HepG2 (cell line): ENCODE results near the gene TMEM186. TPM values are rescaled to one million over a fixed set of nuclear protein-coding genes. Genes with fewer than 3 reads are reported as not detected.

Experiments
- ATAC-seq: fragments of 200-7000 bp; cut with Tn5 transposase; 3 replicates; pipeline ENCODE4 v1.9.1; 2020; ENCODE audit warnings: mild to moderate bottlenecking, moderate library complexity
- BruUV-seq: library from RNA; stranded (reverse); fragments of 400-500 nt; replicated peaks from 2 replicates; lab custom pipeline; 2021; lab: Mats Ljungman, UMichigan
- CTCF ChIA-PET: fragments of 300-600 bp; formaldehyde crosslinking; extraction: SDS; loops from one replicate; lab custom pipeline; 2021; ENCODE audit warnings: low total read pairs, inconsistent platforms, low intra/inter-chr PET ratio; lab: Yijun Ruan, JAX
- POLR2A ChIA-PET: fragments of 350-600 bp; sonication (Branson Sonifier 250); formaldehyde crosslinking; loops from one replicate; lab custom pipeline; 2020; ENCODE audit warnings: antibody characterized with exemption, inconsistent platforms; lab: Yijun Ruan, JAX
- DNase-seq: peaks from one replicate; pipeline ENCODE4 v3.0.0-alpha.2; 2015; ENCODE audit warnings: low spot score
- FAIRE-seq: peaks from 3 replicates; lab custom pipeline; 2011; peaks lifted over from hg19 to GRCh38; lab: Jason Lieb, UNC
- H2AFZ ChIP-seq: one replicate; pipeline ENCODE4 v1.6.1; 2011; ENCODE audit warnings: low read length, inconsistent platforms
- H3K27ac ChIP-seq: fragments of 300-600 bp; 3 replicates; pipeline ENCODE4 v1.8.0; 2011; ENCODE audit warnings: mixed run types, mild to moderate bottlenecking, mixed read lengths, low read length, inconsistent platforms; ENCODE audit not compliant: insufficient read depth; ENCODE audit errors: extremely low read length
- H3K27me3 ChIP-seq, 2 experiments: fragments of 200-600 bp in 1 of 2; 2 replicates in 1 of 2; 3 replicates in 1 of 2; pipeline versions ENCODE4 v1.6.0 to v1.8.0; 2011; ENCODE audit warnings: low read length in 2 of 2, mild to moderate bottlenecking in 2 of 2, moderate library complexity in 2 of 2, inconsistent platforms in 1 of 2; ENCODE audit not compliant: insufficient read depth in 2 of 2, control insufficient read depth in 1 of 2
- H3K36me3 ChIP-seq, 2 experiments: fragments of 200-600 bp in 1 of 2; replicated peaks in 1 of 2; 2 replicates in 1 of 2; 3 replicates in 1 of 2; pipeline versions ENCODE4 v1.5.1 to v1.8.0; 2011; ENCODE audit warnings: low read length in 2 of 2, inconsistent platforms in 1 of 2; ENCODE audit not compliant: insufficient read depth in 2 of 2, control insufficient read depth in 1 of 2
- H3K4me1 ChIP-seq: 2 replicates; pipeline ENCODE4 v1.5.1; 2012; ENCODE audit warnings: low read length, inconsistent platforms; ENCODE audit not compliant: insufficient read depth
- H3K4me2 ChIP-seq: 2 replicates; pipeline ENCODE4 v1.6.0; 2011; ENCODE audit warnings: low read depth, low read length, inconsistent platforms
- H3K4me3 ChIP-seq, 3 experiments: fragments of 200-600 bp in 1 of 3; sonication (generic), shearing (Covaris generic) in 1 of 3; replicated peaks in 1 of 3; 2 replicates each; pipeline ENCODE4 v1.5.1; 2011 to 2016; ENCODE audit warnings: low read length in 3 of 3, inconsistent platforms in 2 of 3, low read depth in 2 of 3, mild to moderate bottlenecking in 2 of 3, control low read depth in 1 of 3, mixed read lengths in 1 of 3; ENCODE audit not compliant: insufficient read depth in 1 of 3
- H3K79me2 ChIP-seq: one replicate; pipeline ENCODE4 v1.6.1; 2011; ENCODE audit warnings: low read length, inconsistent platforms; ENCODE audit not compliant: insufficient read depth
- H3K9ac ChIP-seq: 2 replicates; pipeline ENCODE4 v1.6.0; 2011; ENCODE audit warnings: mild to moderate bottlenecking, low read depth, low read length, inconsistent platforms; ENCODE audit not compliant: insufficient read depth
- H3K9me3 ChIP-seq: 2 replicates; pipeline ENCODE4 v1.5.1; 2012; ENCODE audit warnings: mild to moderate bottlenecking, low read length
- H4K20me1 ChIP-seq: 2 replicates; pipeline ENCODE4 v1.6.0; 2011; ENCODE audit warnings: inconsistent platforms, mild to moderate bottlenecking, low read length, moderate library complexity; ENCODE audit not compliant: insufficient read depth
- BRD4 ChIP-seq: sonication (generic); formaldehyde crosslinking; IDR thresholded peaks from 2 replicates; pipeline ENCODE4 v1.4.0; 2020; ENCODE audit warnings: missing genetic modification reagents
- FOSL2 ChIP-seq: sonication (generic); formaldehyde crosslinking; IDR thresholded peaks from 2 replicates; pipeline ENCODE4 v1.4.0; 2020; ENCODE audit warnings: missing genetic modification reagents
- GATAD1 ChIP-seq: IDR thresholded peaks from 2 replicates; pipeline ENCODE4 v1.6.1; 2016; ENCODE audit warnings: missing genetic modification reagents, missing compliant biosample characterization
- NFIC ChIP-seq: IDR thresholded peaks from 2 replicates; pipeline ENCODE4 v1.6.1; 2012; ENCODE audit warnings: mild to moderate bottlenecking, low read length, inconsistent platforms
- RARA ChIP-seq: IDR thresholded peaks from 2 replicates; pipeline ENCODE4 v1.6.1; 2016; ENCODE audit warnings: missing genetic modification reagents, missing compliant biosample characterization
- RARG ChIP-seq: sonication (generic); formaldehyde crosslinking; IDR thresholded peaks from 2 replicates; pipeline ENCODE4 v1.4.0; 2020; ENCODE audit warnings: low read depth, mild to moderate bottlenecking, missing genetic modification reagents
- REL ChIP-seq: sonication (generic); formaldehyde crosslinking; conservative IDR thresholded peaks from 2 replicates; pipeline ENCODE4 v1.8.0; 2022; ENCODE audit warnings: mild to moderate bottlenecking, missing genetic modification reagents, moderate library complexity
- SETDB1 ChIP-seq: sonication (generic); formaldehyde crosslinking; IDR thresholded peaks from 2 replicates; pipeline ENCODE4 v1.5.1; 2020; ENCODE audit warnings: missing genetic modification reagents, mild to moderate bottlenecking, borderline replicate concordance
- ZBTB21 ChIP-seq: sonication (generic); formaldehyde crosslinking; IDR thresholded peaks from 2 replicates; pipeline ENCODE4 v1.4.0; 2020; ENCODE audit warnings: missing genetic modification reagents
- ZBTB7B ChIP-seq: sonication (generic); formaldehyde crosslinking; IDR thresholded peaks from 2 replicates; pipeline ENCODE4 v1.4.0; 2020; ENCODE audit warnings: missing genetic modification reagents
- ZFP36L2 ChIP-seq: sonication (generic); formaldehyde crosslinking; IDR thresholded peaks from 2 replicates; pipeline ENCODE4 v1.4.0; 2020; ENCODE audit warnings: missing genetic modification reagents
- ZFP62 ChIP-seq: sonication (generic); formaldehyde crosslinking; IDR thresholded peaks from 2 replicates; pipeline ENCODE4 v1.4.0; 2020; ENCODE audit warnings: missing genetic modification reagents
- ZIK1 ChIP-seq: sonication (generic); formaldehyde crosslinking; IDR thresholded peaks from 2 replicates; pipeline ENCODE4 v1.5.0; 2020; ENCODE audit warnings: mild to moderate bottlenecking, low read depth, missing genetic modification reagents, borderline replicate concordance
- ZNF224 ChIP-seq: sonication (generic); formaldehyde crosslinking; IDR thresholded peaks from 2 replicates; pipeline ENCODE4 v1.5.0; 2020; ENCODE audit warnings: mild to moderate bottlenecking, missing genetic modification reagents
- ZNF362 ChIP-seq: sonication (generic); formaldehyde crosslinking; IDR thresholded peaks from 2 replicates; pipeline ENCODE4 v1.4.0; 2020; ENCODE audit warnings: missing genetic modification reagents, mild to moderate bottlenecking, borderline replicate concordance
- ZNF557 ChIP-seq: sonication (generic); formaldehyde crosslinking; IDR thresholded peaks from 2 replicates; pipeline ENCODE4 v1.4.0; 2020; ENCODE audit warnings: missing genetic modification reagents
- WGBS: methylation state at CpG from one replicate; pipeline ENCODE4 v1.1.6; 2017; ENCODE audit warnings: low lambda C conversion rate; 5-methylcytosine and 5-hydroxymethylcytosine counted together
- in situ Hi-C: cut with HindIII; loops from 2 replicates; pipeline ENCODE4 v1.10.0; 2017; ENCODE audit warnings: low pct_unique_long_range_greater_than_20kb; ENCODE audit not compliant: extremely low pct_ligation_motif_present
- intact Hi-C: fragments of 100-400 bp; cut with micrococcal nuclease; formaldehyde crosslinking; loops from one replicate; pipeline ENCODE4 v1.10.0; 2022; ENCODE audit not compliant: unreplicated experiment
- polyA plus RNA-seq, 8 experiments: library from polyadenylated mRNA; depleted of rRNA in 3 of 8; stranded (reverse) in 7 of 8; unstranded in 1 of 8; fragments of >200 nt; fragmentation: Illumina TruSeq in 4 of 8; extraction: Trizol in 4 of 8; gene quantifications; 2 replicates each; pipeline versions ENCODE4 v1.2.1 to v1.2.3, GENCODE V29; 2011 to 2016; ENCODE audit warnings: low read depth in 4 of 8, missing spikeins in 1 of 8, mixed read lengths in 1 of 8; ENCODE audit not compliant: insufficient read depth in 1 of 8
- total RNA-seq, 5 experiments: library from RNA; depleted of rRNA; stranded (reverse); fragments of >200 nt; fragmentation: Illumina TruSeq; extraction: Trizol; gene quantifications; 2 replicates each; pipeline ENCODE4 v1.2.3, GENCODE V29; 2016; ENCODE audit warnings: low read depth in 1 of 5
- TF ChIP-seq, protein P1 (sequence below), 2 experiments: sonication (generic) in 1 of 2; formaldehyde crosslinking in 1 of 2; IDR thresholded peaks; 2 replicates each; pipeline versions ENCODE4 v1.6.1 to v1.9.0; 2014 to 2022; ENCODE audit warnings: antibody characterized with exemption in 1 of 2, borderline replicate concordance in 1 of 2, inconsistent platforms in 1 of 2, low read depth in 1 of 2, missing genetic modification reagents in 1 of 2

TMEM186 gene
- total and polyA plus RNA-seq, 2 of the 13 experiments (the other 11 are each of a cell fraction or from before 2014, with no cell fraction given), result 16.2 to 19.3 TPM

DNA sequence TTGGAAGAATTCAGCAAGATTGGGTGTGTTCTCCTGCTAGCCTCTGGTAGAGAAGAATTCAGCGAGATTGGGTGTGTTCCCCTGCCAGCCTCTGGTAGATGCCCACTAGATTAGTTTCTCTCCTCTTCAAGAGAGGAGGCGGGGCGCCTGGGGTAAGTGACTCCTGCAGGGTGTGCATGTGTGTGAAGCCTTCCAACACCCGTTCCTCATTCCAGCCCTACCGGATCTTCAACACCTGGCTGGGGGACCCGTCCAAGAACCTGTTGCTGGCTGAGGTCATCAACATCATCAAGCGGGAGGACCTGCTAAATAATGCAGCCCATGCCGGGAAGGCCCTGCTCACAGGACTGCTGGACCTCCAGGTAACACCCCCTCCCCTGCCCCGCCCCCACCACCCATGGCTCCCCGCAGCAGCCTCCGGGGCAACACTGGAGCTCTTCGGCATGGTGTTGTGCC lies 21.3 kb downstream of the TMEM186 start:
- CTCF ChIA-PET, result no interaction called here
- no TSS peak for BruUV-seq
- peaks cover 46 to 76% of the 10 kb centered on the region in 2 experiments for H3K36me3 ChIP-seq
- FAIRE-seq (no peak), ATAC-seq (no peak), DNase-seq (no peak)
- TF ChIP-seq ZNF362 (CRISPR knock-in tag) (no peak), ZBTB7B (CRISPR knock-in tag) (no peak), ZFP36L2 (no peak), BRD4 (CRISPR knock-in tag) (no peak), RARG (CRISPR knock-in tag) (no peak), NFIC (no peak), FOSL2 (CRISPR knock-in tag) (no peak), ZIK1 (CRISPR knock-in tag) (no peak), GATAD1 (CRISPR knock-in tag) (no peak), SETDB1 (CRISPR knock-in tag) (no peak), ZNF557 (CRISPR knock-in tag) (no peak), ZNF224 (no peak), REL (CRISPR knock-in tag) (no peak), RARA (no peak), ZBTB21 (CRISPR knock-in tag) (no peak), ZFP62 (no peak)
- TF ChIP-seq, protein P1, sequence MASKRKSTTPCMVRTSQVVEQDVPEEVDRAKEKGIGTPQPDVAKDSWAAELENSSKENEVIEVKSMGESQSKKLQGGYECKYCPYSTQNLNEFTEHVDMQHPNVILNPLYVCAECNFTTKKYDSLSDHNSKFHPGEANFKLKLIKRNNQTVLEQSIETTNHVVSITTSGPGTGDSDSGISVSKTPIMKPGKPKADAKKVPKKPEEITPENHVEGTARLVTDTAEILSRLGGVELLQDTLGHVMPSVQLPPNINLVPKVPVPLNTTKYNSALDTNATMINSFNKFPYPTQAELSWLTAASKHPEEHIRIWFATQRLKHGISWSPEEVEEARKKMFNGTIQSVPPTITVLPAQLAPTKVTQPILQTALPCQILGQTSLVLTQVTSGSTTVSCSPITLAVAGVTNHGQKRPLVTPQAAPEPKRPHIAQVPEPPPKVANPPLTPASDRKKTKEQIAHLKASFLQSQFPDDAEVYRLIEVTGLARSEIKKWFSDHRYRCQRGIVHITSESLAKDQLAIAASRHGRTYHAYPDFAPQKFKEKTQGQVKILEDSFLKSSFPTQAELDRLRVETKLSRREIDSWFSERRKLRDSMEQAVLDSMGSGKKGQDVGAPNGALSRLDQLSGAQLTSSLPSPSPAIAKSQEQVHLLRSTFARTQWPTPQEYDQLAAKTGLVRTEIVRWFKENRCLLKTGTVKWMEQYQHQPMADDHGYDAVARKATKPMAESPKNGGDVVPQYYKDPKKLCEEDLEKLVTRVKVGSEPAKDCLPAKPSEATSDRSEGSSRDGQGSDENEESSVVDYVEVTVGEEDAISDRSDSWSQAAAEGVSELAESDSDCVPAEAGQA (IDR thresholded peaks at IDR 0.05; ENCODE audit: low read depth), result no peak
- TF ChIP-seq, protein P1 (CRISPR knock-in tag; IDR thresholded peaks at IDR 0.05; ENCODE audit: borderline replicate concordance), result no peak
- H3K9ac ChIP-seq, result no peak overlapping the region
- in situ Hi-C loops, result no loop called here
- intact Hi-C loops, result no loop called here
- H3K9me3 ChIP-seq, result no peaks in the 10 kb centered on the region
- H4K20me1 ChIP-seq, result no peaks in the 10 kb centered on the region
- POLR2A ChIA-PET, result no interaction called here
- no peak overlapping the region for H3K4me2 ChIP-seq
- 98% methylated on average over 12 of the region's 12 CpGs for WGBS
- no peaks in the 10 kb centered on the region for H3K79me2 ChIP-seq
- H3K4me1 ChIP-seq, result no peaks in the 10 kb centered on the region
- no peaks in the 10 kb centered on the region for H3K27me3 ChIP-seq
- no peak overlapping the region for H2AFZ ChIP-seq
- H3K27ac ChIP-seq, result no peak overlapping the region
- H3K4me3 ChIP-seq, result no peak overlapping the region
